DMS114 treated with DMSO at 0.1 percent for 48 hours (cell line): ENCODE results near the gene VMAC.
A peak's percentile ranks its signal among the peaks of the same experiment; 100 is the strongest.
"Not testable (repeated sequence)": the region's sequence is repeated elsewhere in the genome, so short reads cannot be mapped to it uniquely, and the experiment has no call there.

Source experiments
- DNase-seq: peaks from one replicate; lab custom pipeline; 2025; ENCODE audit not compliant: unreplicated experiment; lab: John Stamatoyannopoulos, UW

VMAC gene

GRCh38 chr19:5904352-5905113, at the start of gene VMAC:
Gene VMAC, plus strand, starts transcription at chr19:5904872. Its CDS starts 19 bp downstream, at chr19:5904891.
- DNase-seq = peak; percentile 97

- DNase-seq = not testable (repeated sequence)
These were observed 49.5 kb upstream of the VMAC start for GRCh38 chr19:5855151-5855550.

GRCh38 chr19:5857203-5858081, 47.2 kb upstream of the VMAC start:
- DNase-seq = no peak

- no peak for DNase-seq
These were observed 41.5 kb upstream of the VMAC start for GRCh38 chr19:5863030-5863665.

GRCh38 chr19:5864013-5864720, 40.5 kb upstream of the VMAC start:
- DNase-seq = no peak

- no peak for DNase-seq
These were observed 39.8 kb upstream of the VMAC start for GRCh38 chr19:5864725-5865486.

- DNase-seq = no peak
These were observed 38.9 kb upstream of the VMAC start for GRCh38 chr19:5865772-5866171.

- no peak for DNase-seq
These were observed 37.2 kb upstream of the VMAC start for GRCh38 chr19:5867201-5868136.

- no peak for DNase-seq
These were observed 33.7 kb upstream of the VMAC start for GRCh38 chr19:5870986-5871394.

GRCh38 chr19:5873617-5874199, 31.0 kb upstream of the VMAC start:
- no peak for DNase-seq

- DNase-seq = not testable (repeated sequence)
These were observed 30.2 kb upstream of the VMAC start for GRCh38 chr19:5874496-5874895.

- no peak for DNase-seq
These were observed 27.2 kb upstream of the VMAC start for GRCh38 chr19:5877427-5877826.

GRCh38 chr19:5877882-5878281, 26.8 kb upstream of the VMAC start:
- DNase-seq = no peak

- DNase-seq = no peak
These were observed 24.5 kb upstream of the VMAC start for GRCh38 chr19:5880196-5880595.

GRCh38 chr19:5880604-5881078, 24.0 kb upstream of the VMAC start:
- no peak for DNase-seq

- DNase-seq = no peak
These were observed 23.0 kb upstream of the VMAC start for GRCh38 chr19:5881543-5882299.

GRCh38 chr19:5882421-5882968, 22.2 kb upstream of the VMAC start:
- no peak for DNase-seq
